GM12891 (cell line): Measurements from ENCODE around the gene HMGN4.
"Not testable (repeated sequence)": the region's sequence is repeated elsewhere in the genome, so short reads cannot be mapped to it uniquely, and the experiment has no call there.

Experiments
- DNase-seq: peaks from one replicate; pipeline ENCODE4 v3.0.0; 2011; ENCODE audit warnings: low spot score; ENCODE audit not compliant: insufficient read length
- FAIRE-seq: peaks from 2 replicates; lab custom pipeline; 2011; peaks lifted over from hg19 to GRCh38; lab: Jason Lieb, UNC
- PAX5 ChIP-seq: IDR thresholded peaks from 2 replicates; pipeline ENCODE4 v1.6.1; 2011; ENCODE audit warnings: low read length, moderate library complexity, mild to moderate bottlenecking; ENCODE audit not compliant: insufficient read depth, severe bottlenecking
- POLR2A ChIP-seq: IDR thresholded peaks from 2 replicates; pipeline ENCODE4 v1.6.1; 2011; ENCODE audit warnings: low read depth, low read length, control low read depth
- POLR2AphosphoS5 ChIP-seq: IDR thresholded peaks from 2 replicates; pipeline ENCODE4 v1.6.1; 2011; ENCODE audit warnings: low read depth, low read length, control low read depth
- POU2F2 ChIP-seq: IDR thresholded peaks from 2 replicates; pipeline ENCODE4 v1.6.1; 2011; ENCODE audit warnings: low read depth, mild to moderate bottlenecking, control low read depth, low read length, moderate library complexity
- SPI1 ChIP-seq: IDR thresholded peaks from 2 replicates; pipeline ENCODE4 v1.6.1; 2011; ENCODE audit warnings: low read depth, low read length, control low read depth
- TAF1 ChIP-seq: IDR thresholded peaks from 2 replicates; pipeline ENCODE4 v1.6.1; 2011; ENCODE audit warnings: low read depth, low read length, control low read depth

The HMGN4 gene

GRCh38 chr6:26534681-26535465, 3.3 kb upstream of the HMGN4 start:
- TF ChIP-seq SPI1 (no peak), POLR2A (no peak), POLR2AphosphoS5 (no peak), PAX5 (no peak), POU2F2 (no peak), TAF1 (no peak)
- DNase-seq (no peak), FAIRE-seq (no peak)

DNA sequence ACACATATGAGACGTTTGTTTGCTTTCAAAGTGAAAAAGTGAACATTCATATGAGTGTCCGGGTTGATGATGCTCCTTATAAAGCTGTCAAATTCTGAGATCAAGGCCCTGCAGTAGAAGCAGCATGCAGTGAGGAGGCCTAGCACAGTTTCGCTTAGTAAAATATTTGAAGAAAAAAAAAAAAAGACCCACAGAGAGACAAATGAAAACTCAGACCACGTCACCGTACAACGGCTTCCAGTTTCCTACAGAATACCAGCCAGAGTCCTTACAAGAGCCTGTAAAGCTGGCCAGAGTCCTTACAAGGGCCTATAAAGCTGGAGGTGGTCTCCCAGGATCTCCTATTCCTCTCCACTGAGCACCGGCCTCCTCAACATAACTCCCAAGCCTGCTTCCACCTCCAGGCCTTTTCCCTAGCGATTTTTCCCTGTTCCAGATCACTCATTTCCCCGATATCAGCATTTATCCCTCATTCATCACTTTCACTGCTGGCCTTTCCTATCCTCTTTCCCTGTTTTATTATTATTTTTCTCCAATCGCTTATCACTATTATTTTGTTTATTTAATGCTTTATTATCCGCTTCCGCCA, 1.5 kb upstream of the HMGN4 start:
- FAIRE-seq (no peak), DNase-seq (no peak)
- TF ChIP-seq POU2F2 (no peak), POLR2AphosphoS5 (no peak), SPI1 (no peak), PAX5 (no peak), TAF1 (no peak), POLR2A (no peak)

- DNase-seq (no peak), FAIRE-seq (peak; percentile 87)
- TF ChIP-seq POLR2A (no peak), TAF1 (no peak), POLR2AphosphoS5 (no peak), SPI1 (no peak), POU2F2 (no peak; the same call in 1 of the 2 replicates), PAX5 (no peak)
Measured at GRCh38 chr6:26537160-26537845, 863 bp upstream of the HMGN4 start.

DNA sequence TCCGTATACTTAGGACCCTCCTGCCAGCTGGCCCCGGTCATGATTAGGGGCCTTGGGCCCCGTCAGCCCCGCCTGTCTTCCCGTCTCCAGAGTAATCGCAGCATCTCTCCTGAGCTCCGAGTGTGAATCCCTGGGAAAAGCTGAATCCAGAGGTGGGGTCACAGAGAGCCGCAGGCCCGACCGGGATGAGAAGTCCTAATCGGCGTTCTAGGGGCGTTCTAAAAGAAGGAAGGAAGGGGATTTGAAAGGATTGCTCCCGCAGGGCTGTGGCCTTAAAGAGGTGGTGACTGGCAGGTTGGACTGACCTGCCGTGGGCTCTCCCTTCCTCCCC, 371 bp downstream of the HMGN4 start:
- TF ChIP-seq PAX5 = no peak
- TF ChIP-seq POLR2A = no peak
- no peak for TF ChIP-seq TAF1
- DNase-seq (no peak), FAIRE-seq (no peak)

- DNase-seq (no peak), FAIRE-seq (no peak)
- TF ChIP-seq SPI1 (no peak), PAX5 (no peak), POLR2AphosphoS5 (no peak), TAF1 (no peak), POU2F2 (no peak), POLR2A (no peak)
Measured at GRCh38 chr6:26539071-26539615, 977 bp downstream of the HMGN4 start.

GRCh38 chr6:26541579-26541978, 3.4 kb downstream of the HMGN4 start:
- TF ChIP-seq POU2F2 (no peak), POLR2A (no peak), TAF1 (no peak), SPI1 (no peak), POLR2AphosphoS5 (no peak), PAX5 (no peak)
- FAIRE-seq (no peak), DNase-seq (no peak)

DNA sequence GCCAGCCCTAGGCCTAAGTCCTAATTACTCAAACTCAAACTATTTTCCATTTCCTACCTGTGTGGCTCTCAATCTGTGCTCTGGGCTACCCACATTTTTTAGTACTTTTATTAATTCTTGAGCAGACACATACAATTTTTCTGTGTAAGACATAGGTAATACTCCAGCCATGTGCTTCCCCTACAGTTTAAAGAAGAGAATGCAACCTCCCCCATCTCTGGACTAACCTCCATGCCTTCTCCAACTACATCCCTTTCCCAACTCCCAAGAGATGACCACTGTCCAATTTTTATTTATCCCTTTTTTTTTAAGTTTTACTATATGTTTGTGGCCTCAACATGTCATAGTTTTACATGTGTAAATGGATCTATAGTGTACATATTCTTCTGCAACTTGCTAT, 5.8 kb downstream of the HMGN4 start:
- DNase-seq (no peak), FAIRE-seq (no peak)

GRCh38 chr6:26544473-26544872, 6.3 kb downstream of the HMGN4 start:
- TF ChIP-seq SPI1 (no peak), POLR2A (no peak), POU2F2 (no peak), TAF1 (no peak), POLR2AphosphoS5 (no peak), PAX5 (no peak)
- DNase-seq = no peak
- no peak for FAIRE-seq

More for the DNA sequence above, 5.8 kb downstream of the HMGN4 start:
- TF ChIP-seq POLR2A (no peak), PAX5 (no peak), SPI1 (no peak), POU2F2 (no peak), POLR2AphosphoS5 (no peak), TAF1 (no peak)

DNA sequence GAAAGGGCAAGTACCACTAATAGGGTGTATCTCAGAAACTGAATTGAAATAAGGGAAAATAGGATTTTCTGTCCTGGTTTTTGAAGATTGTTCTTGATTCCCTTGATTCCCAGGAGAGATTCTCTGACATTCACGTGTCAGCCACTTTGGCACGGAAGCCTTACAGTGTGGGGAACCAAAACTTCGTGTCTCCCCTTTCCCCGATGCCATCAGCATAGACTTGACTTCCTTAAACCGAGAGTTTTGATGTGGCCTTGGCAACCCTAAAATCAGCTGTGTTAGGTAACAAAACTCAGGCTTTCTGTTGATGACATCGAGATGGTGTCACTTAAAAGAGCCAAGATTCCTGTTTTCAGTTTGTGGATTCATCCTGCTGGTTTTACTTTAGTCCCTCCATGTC, 7.5 kb downstream of the HMGN4 start:
- FAIRE-seq (no peak), DNase-seq (no peak)
- TF ChIP-seq SPI1 (no peak), POLR2AphosphoS5 (no peak), TAF1 (no peak), POLR2A (no peak), PAX5 (no peak)

DNA sequence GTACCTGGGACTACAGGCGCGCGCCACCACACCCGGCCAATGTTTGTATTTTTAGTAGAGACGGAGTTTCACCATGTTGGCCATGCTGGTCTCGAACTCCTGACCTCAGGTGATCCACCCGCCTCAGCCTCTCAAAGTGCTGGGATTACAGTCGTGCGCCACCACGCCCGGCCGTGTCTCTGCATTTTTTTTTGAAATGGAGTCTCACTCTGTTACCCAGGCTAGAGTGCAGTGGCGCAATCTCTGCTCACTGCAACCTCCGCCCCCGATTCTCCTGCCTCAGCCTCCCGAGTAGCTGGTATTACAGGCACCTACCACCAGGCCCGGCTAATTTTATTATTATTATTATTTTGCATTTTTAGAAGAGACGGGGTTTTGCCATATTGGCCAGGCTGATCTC, 9.2 kb downstream of the HMGN4 start:
- not testable (repeated sequence) for FAIRE-seq

More for the DNA sequence above, 9.2 kb downstream of the HMGN4 start:
- DNase-seq = not testable (repeated sequence)
